Measurements from ENCODE around the gene NPR2. TPM values are rescaled to one million over a fixed set of nuclear protein-coding genes. Genes with fewer than 3 reads are reported as not detected.

Gene NPR2
- total RNA-seq, 1 experiment from 2014 or later, result 10.1 TPM

GRCh38 chr9:35763803-35764202 is 27.6 kb upstream of the NPR2 start:
- ATAC-seq (no peak), DNase-seq (ENCODE audit: low spot score) (no peak)
- no peaks in the 10 kb centered on the region for H3K9me3 Mint-ChIP-seq
- no peak overlapping the region for H3K4me3 Mint-ChIP-seq
- TF ChIP-seq NFATC4 (CRISPR knock-in tag; IDR thresholded peaks at IDR 0.05) (no peak), KAT7 (CRISPR knock-in tag; IDR thresholded peaks at IDR 0.05; ENCODE audit: borderline replicate concordance) (no peak), ZNF416 (CRISPR knock-in tag; IDR thresholded peaks at IDR 0.05) (no peak), ELF4 (CRISPR knock-in tag; IDR thresholded peaks at IDR 0.05; ENCODE audit: low read depth) (no peak), TEAD4 (CRISPR knock-in tag; IDR thresholded peaks at IDR 0.05) (no peak)
- CTCF ChIA-PET, result interaction anchor here (0.6 kb wide), 1 partner anchor 18 kb away, joined by 3 read pairs; no protein-coding TSS in a partner anchor
- POLR2A ChIA-PET, result no interaction called here
- peaks cover 3% of the 10 kb centered on the region; the same call in 1 of the 2 replicates for H3K36me3 Mint-ChIP-seq
- peaks cover 20% of the 10 kb centered on the region for H3K4me1 Mint-ChIP-seq
- no peak overlapping the region for H3K27ac Mint-ChIP-seq
- no peaks in the 10 kb centered on the region for H3K27me3 Mint-ChIP-seq (ENCODE audit: low read depth)

DNA sequence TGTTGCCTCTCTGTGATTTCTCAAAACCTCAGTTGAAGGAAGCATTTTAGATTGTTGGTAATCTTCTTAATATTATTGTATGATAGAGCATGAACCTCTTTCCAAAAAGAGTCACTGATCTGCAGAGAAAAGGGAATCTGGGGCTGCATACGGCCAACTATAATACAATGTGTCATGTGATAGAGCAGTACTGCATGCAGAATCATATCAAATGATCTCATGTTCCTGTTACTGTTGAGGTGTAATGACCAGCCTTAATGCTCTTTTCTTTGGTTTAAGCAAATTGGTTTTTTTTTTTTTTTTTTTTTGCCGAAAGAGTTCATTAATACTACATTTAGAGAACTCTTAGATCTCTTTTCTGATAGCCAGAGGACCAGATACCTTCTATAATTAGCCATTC is 24.4 kb upstream of the NPR2 start:
- Mint-ChIP-seq H3K27ac (no peak overlapping the region), H3K27me3 (ENCODE audit: low read depth) (no peaks in the 10 kb centered on the region), H3K9me3 (no peaks in the 10 kb centered on the region), H3K36me3 (no peaks in the 10 kb centered on the region), H3K4me3 (no peak overlapping the region), H3K4me1 (peaks cover 9% of the 10 kb centered on the region)
- no peak for DNase-seq (ENCODE audit: low spot score)
- ChIA-PET POLR2A (no interaction called here), CTCF (interaction anchor here (1.1 kb wide), 1 partner anchor 70 kb away, joined by 3 read pairs; no protein-coding TSS in a partner anchor)
- ATAC-seq, result no peak
- TF ChIP-seq ZNF232 (CRISPR knock-in tag; IDR thresholded peaks at IDR 0.05), result no peak
- no peak for TF ChIP-seq USF1 (CRISPR knock-in tag; IDR thresholded peaks at IDR 0.05)
- no peak for TF ChIP-seq FOXJ3 (CRISPR knock-in tag; IDR thresholded peaks at IDR 0.05; ENCODE audit: borderline replicate concordance)
- TF ChIP-seq ZBTB21 (CRISPR knock-in tag; IDR thresholded peaks at IDR 0.05; ENCODE audit: borderline replicate concordance), result no peak
- TF ChIP-seq TP53 (CRISPR knock-in tag; IDR thresholded peaks at IDR 0.05), result no peak
- TF ChIP-seq ATF1 (CRISPR knock-in tag; IDR thresholded peaks at IDR 0.05), result no peak
- no peak for TF ChIP-seq ARID4B (CRISPR knock-in tag; IDR thresholded peaks at IDR 0.05; ENCODE audit: borderline replicate concordance)

DNA sequence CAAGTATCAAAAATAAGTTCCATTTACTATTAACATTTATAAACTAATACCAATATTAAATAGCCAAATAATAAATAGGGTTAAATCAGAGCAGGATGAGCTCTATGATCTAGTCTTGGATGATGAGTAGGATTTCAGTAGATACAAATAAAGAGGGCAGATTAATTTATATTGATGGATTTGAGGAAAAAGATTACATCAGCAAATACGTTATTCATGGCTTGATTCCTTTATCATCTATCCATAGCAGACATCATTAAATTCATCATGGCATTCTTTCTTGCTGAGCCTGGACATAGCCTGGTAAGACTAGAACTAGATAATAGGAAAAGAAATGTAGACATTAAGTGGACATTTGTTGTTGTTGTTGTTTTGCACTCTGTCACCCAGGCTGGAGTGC is 23.9 kb upstream of the NPR2 start:
- DNase-seq (ENCODE audit: low spot score) (no peak), ATAC-seq (no peak)
- H3K9me3 Mint-ChIP-seq, result no peaks in the 10 kb centered on the region
- no peak overlapping the region for H3K27ac Mint-ChIP-seq
- ChIA-PET POLR2A (no interaction called here), CTCF (interaction anchor here (0.7 to 1.8 kb wide), 3 partner anchors 9 to 71 kb away, joined by 3 to 8 read pairs (median 4); no protein-coding TSS in a partner anchor)
- peaks cover 5% of the 10 kb centered on the region; the same call in 1 of the 2 replicates for H3K4me1 Mint-ChIP-seq
- no peaks in the 10 kb centered on the region for H3K36me3 Mint-ChIP-seq
- no peak overlapping the region for H3K4me3 Mint-ChIP-seq
- no peaks in the 10 kb centered on the region for H3K27me3 Mint-ChIP-seq (ENCODE audit: low read depth)
- TF ChIP-seq HMGA2 (CRISPR knock-in tag; IDR thresholded peaks at IDR 0.05) (no peak), IRF1 (CRISPR knock-in tag; IDR thresholded peaks at IDR 0.05) (no peak), AFF4 (CRISPR knock-in tag; IDR thresholded peaks at IDR 0.05; ENCODE audit: borderline replicate concordance) (no peak), NR1H2 (CRISPR knock-in tag; IDR thresholded peaks at IDR 0.05) (no peak), GTF2I (CRISPR knock-in tag; conservative IDR thresholded peaks at IDR 0.05) (no peak), MXD4 (CRISPR knock-in tag; IDR thresholded peaks at IDR 0.05; ENCODE audit: borderline replicate concordance) (no peak), ERG (CRISPR knock-in tag; IDR thresholded peaks at IDR 0.05) (no peak)
- TF ChIP-seq, protein P1, sequence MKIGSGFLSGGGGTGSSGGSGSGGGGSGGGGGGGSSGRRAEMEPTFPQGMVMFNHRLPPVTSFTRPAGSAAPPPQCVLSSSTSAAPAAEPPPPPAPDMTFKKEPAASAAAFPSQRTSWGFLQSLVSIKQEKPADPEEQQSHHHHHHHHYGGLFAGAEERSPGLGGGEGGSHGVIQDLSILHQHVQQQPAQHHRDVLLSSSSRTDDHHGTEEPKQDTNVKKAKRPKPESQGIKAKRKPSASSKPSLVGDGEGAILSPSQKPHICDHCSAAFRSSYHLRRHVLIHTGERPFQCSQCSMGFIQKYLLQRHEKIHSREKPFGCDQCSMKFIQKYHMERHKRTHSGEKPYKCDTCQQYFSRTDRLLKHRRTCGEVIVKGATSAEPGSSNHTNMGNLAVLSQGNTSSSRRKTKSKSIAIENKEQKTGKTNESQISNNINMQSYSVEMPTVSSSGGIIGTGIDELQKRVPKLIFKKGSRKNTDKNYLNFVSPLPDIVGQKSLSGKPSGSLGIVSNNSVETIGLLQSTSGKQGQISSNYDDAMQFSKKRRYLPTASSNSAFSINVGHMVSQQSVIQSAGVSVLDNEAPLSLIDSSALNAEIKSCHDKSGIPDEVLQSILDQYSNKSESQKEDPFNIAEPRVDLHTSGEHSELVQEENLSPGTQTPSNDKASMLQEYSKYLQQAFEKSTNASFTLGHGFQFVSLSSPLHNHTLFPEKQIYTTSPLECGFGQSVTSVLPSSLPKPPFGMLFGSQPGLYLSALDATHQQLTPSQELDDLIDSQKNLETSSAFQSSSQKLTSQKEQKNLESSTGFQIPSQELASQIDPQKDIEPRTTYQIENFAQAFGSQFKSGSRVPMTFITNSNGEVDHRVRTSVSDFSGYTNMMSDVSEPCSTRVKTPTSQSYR (CRISPR knock-in tag; IDR thresholded peaks at IDR 0.05), result no peak

Data from WTC11 (cell line).